ENCODE results near the gene CETN1.

- TF ChIP-seq, protein P1, sequence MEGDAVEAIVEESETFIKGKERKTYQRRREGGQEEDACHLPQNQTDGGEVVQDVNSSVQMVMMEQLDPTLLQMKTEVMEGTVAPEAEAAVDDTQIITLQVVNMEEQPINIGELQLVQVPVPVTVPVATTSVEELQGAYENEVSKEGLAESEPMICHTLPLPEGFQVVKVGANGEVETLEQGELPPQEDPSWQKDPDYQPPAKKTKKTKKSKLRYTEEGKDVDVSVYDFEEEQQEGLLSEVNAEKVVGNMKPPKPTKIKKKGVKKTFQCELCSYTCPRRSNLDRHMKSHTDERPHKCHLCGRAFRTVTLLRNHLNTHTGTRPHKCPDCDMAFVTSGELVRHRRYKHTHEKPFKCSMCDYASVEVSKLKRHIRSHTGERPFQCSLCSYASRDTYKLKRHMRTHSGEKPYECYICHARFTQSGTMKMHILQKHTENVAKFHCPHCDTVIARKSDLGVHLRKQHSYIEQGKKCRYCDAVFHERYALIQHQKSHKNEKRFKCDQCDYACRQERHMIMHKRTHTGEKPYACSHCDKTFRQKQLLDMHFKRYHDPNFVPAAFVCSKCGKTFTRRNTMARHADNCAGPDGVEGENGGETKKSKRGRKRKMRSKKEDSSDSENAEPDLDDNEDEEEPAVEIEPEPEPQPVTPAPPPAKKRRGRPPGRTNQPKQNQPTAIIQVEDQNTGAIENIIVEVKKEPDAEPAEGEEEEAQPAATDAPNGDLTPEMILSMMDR (IDR thresholded peaks at IDR 0.05; ENCODE audit: insufficient read depth, low read length, poor library complexity, severe bottlenecking) = no peak
- TF ChIP-seq EZH2phosphoT487 (conservative IDR thresholded peaks at IDR 0.05; ENCODE audit: low read length) = no peak
Observed at GRCh38 chr18:629269-630150, 49.3 kb downstream of the CETN1 start.
